ENCODE measurements around the gene C11orf42.

Gene C11orf42

GRCh38 chr11:6175440-6175839 is 29.9 kb upstream of the C11orf42 start:
- TF ChIP-seq ARNTL (CRISPR knock-in tag; IDR thresholded peaks at IDR 0.05; ENCODE audit: borderline replicate concordance, low read depth) (no peak), PATZ1 (CRISPR knock-in tag; IDR thresholded peaks at IDR 0.05; ENCODE audit: borderline replicate concordance) (no peak), OSR1 (CRISPR knock-in tag; IDR thresholded peaks at IDR 0.05) (no peak), TOX (CRISPR knock-in tag; IDR thresholded peaks at IDR 0.05; ENCODE audit: borderline replicate concordance) (no peak), POU6F1 (CRISPR knock-in tag; IDR thresholded peaks at IDR 0.05; ENCODE audit: borderline replicate concordance, low read depth) (no peak), ZNF565 (CRISPR knock-in tag; conservative IDR thresholded peaks at IDR 0.05; ENCODE audit: low read depth) (no peak), CREB5 (CRISPR knock-in tag; IDR thresholded peaks at IDR 0.05; ENCODE audit: low read depth) (no peak), RARB (CRISPR knock-in tag; IDR thresholded peaks at IDR 0.05) (no peak), ZFP30 (CRISPR knock-in tag; IDR thresholded peaks at IDR 0.05) (no peak), ZFP3 (CRISPR knock-in tag; IDR thresholded peaks at IDR 0.05) (no peak)
- no peak for ATAC-seq

GRCh38 chr11:6191742-6192141 is 13.6 kb upstream of the C11orf42 start:
- no peak for ATAC-seq
- TF ChIP-seq RARB (CRISPR knock-in tag; IDR thresholded peaks at IDR 0.05) (no peak), TSHZ2 (CRISPR knock-in tag; IDR thresholded peaks at IDR 0.05) (no peak), ARNTL (CRISPR knock-in tag; IDR thresholded peaks at IDR 0.05; ENCODE audit: borderline replicate concordance, low read depth) (no peak), BACH2 (CRISPR knock-in tag; IDR thresholded peaks at IDR 0.05; ENCODE audit: borderline replicate concordance) (no peak), ZNF70 (CRISPR knock-in tag; IDR thresholded peaks at IDR 0.05) (no peak), ZNF8 (CRISPR knock-in tag; IDR thresholded peaks at IDR 0.05) (no peak), ISL1 (CRISPR knock-in tag; IDR thresholded peaks at IDR 0.05) (no peak), TCF4 (CRISPR knock-in tag; IDR thresholded peaks at IDR 0.05; ENCODE audit: borderline replicate concordance) (no peak), SNAI2 (CRISPR knock-in tag; IDR thresholded peaks at IDR 0.05) (no peak), CSDC2 (CRISPR knock-in tag; IDR thresholded peaks at IDR 0.05) (no peak), ZFP3 (CRISPR knock-in tag; IDR thresholded peaks at IDR 0.05) (no peak), CREB5 (CRISPR knock-in tag; IDR thresholded peaks at IDR 0.05; ENCODE audit: low read depth) (no peak), TOX (CRISPR knock-in tag; IDR thresholded peaks at IDR 0.05; ENCODE audit: borderline replicate concordance) (no peak), OSR1 (CRISPR knock-in tag; IDR thresholded peaks at IDR 0.05) (no peak), ZFP30 (CRISPR knock-in tag; IDR thresholded peaks at IDR 0.05) (no peak), ESRRG (CRISPR knock-in tag; IDR thresholded peaks at IDR 0.05) (no peak), PPARA (CRISPR knock-in tag; IDR thresholded peaks at IDR 0.05; ENCODE audit: borderline replicate concordance) (no peak), PATZ1 (CRISPR knock-in tag; IDR thresholded peaks at IDR 0.05; ENCODE audit: borderline replicate concordance) (no peak), GLIS3 (CRISPR knock-in tag; IDR thresholded peaks at IDR 0.05) (no peak), ZNF565 (CRISPR knock-in tag; conservative IDR thresholded peaks at IDR 0.05; ENCODE audit: low read depth) (no peak)
